ENCODE data around the gene SLAIN2.
"Not testable (repeated sequence)": the region's sequence is repeated elsewhere in the genome, so short reads cannot be mapped to it uniquely, and the experiment has no call there.

Gene SLAIN2

DNA sequence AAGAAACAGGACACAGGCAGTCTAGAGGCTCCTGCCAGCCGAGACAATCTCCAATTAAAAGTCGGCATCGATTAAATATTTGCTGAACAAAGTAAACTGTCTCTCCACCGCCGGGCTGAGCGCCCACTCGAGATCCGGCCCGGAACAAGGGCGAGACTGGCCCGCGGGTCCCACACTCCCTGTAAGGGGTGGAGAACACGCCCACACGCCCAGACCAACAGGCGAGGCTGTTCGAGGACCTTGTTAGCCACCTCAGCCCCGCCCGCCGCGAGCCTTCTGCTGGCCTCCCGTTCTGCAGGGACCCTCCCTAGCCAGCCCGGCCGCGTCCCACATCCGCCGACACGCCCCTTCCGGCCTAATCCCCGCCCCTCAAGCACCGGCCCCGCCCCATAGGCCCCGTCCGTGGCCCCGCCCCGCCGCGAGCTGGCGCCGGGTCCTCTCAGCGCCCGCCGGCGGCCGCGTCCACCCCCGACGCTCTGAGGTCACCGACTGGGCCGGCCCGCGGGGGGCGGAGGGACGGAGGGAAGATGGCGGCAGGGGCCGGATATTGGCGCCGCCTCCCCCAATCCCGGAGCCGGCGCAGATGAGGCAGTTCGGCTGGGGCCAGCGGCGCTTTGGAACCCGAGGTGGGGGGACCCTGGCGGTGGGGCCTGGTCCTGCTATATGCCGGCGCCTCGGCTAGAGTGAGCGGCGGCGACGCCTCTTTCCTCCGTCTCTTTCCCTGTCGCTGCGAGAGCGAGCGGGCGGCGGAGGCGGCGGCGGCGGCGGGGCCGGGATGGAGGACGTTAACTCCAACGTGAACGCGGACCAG is at the start of gene SLAIN2:
Gene SLAIN2, plus strand, starts transcription at position 565 of the 811 bp plus-strand sequence. Its CDS starts 211 bp downstream, at position 776.
- FAIRE-seq (peak; percentile 58), DNase-seq (ENCODE audit: insufficient read length, low spot score) (peak; percentile 69)
- peak; percentile 89 for TF ChIP-seq POLR2A (IDR thresholded peaks at IDR 0.05; ENCODE audit: low read depth, low read length)

DNA sequence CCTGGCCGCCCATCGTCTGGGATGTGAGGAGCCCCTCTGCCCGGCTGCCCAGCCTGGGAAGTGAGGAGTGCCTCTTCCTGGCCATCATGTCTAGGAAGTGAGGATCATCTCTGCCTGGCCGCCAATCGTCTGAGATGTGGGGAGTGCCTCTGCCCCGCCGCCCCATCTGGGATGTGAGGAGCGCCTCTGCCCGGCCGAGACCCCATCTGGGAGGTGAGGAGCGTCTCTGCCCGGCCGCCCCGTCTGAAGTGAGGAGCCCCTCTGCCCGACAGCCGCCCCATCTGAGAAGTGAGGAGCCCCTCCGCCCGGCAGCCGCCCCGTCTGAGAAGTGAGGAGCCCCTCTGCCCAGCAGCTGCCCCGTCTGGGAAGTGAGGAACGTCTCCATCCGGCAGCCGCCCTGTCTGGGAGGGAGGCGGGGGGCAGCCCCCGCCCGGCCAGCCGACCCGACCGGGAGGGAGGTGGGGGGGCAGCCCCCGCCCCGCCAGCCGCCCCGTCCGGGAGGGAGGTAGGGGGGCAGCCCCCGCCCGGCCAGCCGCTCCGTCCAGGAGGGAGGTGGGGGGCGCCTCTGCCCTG is 49.0 kb upstream of the SLAIN2 start:
- not testable (repeated sequence) for DNase-seq (ENCODE audit: insufficient read length, low spot score); FAIRE-seq

GRCh38 chr4:48295116-48295515 is 46.2 kb upstream of the SLAIN2 start:
- DNase-seq (ENCODE audit: insufficient read length, low spot score) (no peak), FAIRE-seq (no peak)
- TF ChIP-seq POLR2A (IDR thresholded peaks at IDR 0.05; ENCODE audit: low read depth, low read length): no peak

- FAIRE-seq: no peak
- DNase-seq (ENCODE audit: insufficient read length, low spot score): no peak
- TF ChIP-seq POLR2A (IDR thresholded peaks at IDR 0.05; ENCODE audit: low read depth, low read length): no peak
Measured at GRCh38 chr4:48296365-48296764, 45.0 kb upstream of the SLAIN2 start.

DNA sequence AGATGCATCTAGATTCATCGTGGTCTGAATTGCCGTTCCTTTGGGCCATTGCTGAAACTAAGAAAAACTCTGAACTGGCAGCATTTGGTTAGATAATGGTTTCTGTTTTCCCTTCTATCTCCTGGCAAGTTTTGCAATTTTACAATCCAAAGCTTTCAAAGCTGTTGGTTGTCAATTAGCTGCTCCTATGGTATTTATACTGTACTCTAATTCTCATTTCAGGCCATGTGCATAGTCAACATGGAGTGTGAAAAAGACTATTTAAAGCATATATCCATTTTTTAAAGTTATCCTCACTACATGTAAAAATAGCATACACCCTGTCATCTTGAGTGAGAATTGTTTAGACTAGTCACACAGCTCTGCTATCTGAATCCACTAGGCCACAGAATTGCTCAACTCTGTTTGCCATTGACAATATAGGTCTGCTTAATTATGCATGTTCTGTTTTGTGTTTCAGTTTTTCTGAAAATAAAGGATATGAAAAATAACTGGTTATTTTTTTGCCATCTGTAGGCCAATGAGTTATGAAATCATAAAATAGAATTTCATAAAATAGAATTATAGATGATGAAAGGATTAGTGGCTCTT is 44.0 kb upstream of the SLAIN2 start:
- no peak for TF ChIP-seq POLR2A (IDR thresholded peaks at IDR 0.05; ENCODE audit: low read depth, low read length)
- no peak for DNase-seq (ENCODE audit: insufficient read length, low spot score)
- FAIRE-seq: no peak

GRCh38 chr4:48299560-48299959 is 41.8 kb upstream of the SLAIN2 start:
- DNase-seq (ENCODE audit: insufficient read length, low spot score): no peak
- TF ChIP-seq POLR2A (IDR thresholded peaks at IDR 0.05; ENCODE audit: low read depth, low read length): no peak
- FAIRE-seq: no peak

DNA sequence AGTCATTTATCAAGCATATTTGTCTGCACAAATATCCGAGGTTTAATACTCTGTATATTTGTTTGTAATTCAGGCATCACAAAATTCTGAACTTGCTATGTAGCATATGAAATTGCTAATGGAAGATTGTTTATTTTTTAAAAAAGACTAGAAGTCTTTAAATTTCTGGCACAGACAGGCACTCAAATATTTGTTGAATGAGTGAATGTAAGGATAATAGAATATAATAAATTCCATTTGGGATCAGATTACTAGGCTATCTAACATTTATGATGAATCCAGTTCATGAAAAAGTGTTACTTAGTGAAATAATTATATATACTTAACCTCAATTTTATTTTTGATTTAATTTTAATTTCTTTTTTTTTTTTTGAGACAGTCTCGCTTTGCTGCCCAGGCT is 41.3 kb upstream of the SLAIN2 start:
- TF ChIP-seq POLR2A (IDR thresholded peaks at IDR 0.05; ENCODE audit: low read depth, low read length): no peak
- no peak for FAIRE-seq
- no peak for DNase-seq (ENCODE audit: insufficient read length, low spot score)

DNA sequence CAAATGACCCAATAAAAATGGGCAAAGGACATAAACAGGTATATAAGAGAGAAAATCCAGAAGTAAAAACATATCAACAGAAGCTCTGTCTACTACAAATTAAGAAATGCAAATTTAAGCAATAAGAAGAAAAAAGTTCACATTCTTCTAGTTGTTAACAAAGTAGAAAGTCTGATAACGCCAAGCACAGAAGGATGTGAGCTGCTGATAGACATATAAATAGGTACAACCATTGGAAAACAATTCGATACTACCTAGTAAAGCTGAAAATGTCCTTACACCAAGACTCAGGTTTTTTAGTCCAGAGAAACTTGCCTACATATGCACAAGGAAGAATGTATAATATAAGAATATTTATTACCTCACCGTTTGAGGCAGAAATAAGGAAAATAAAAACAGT is 35.8 kb upstream of the SLAIN2 start:
- no peak for FAIRE-seq

GRCh38 chr4:48307528-48307927 is 33.8 kb upstream of the SLAIN2 start:
- no peak for FAIRE-seq
- no peak for DNase-seq (ENCODE audit: insufficient read length, low spot score)
- no peak for TF ChIP-seq POLR2A (IDR thresholded peaks at IDR 0.05; ENCODE audit: low read depth, low read length)

More for the DNA sequence above, 35.8 kb upstream of the SLAIN2 start:
- DNase-seq (ENCODE audit: insufficient read length, low spot score): no peak
- no peak for TF ChIP-seq POLR2A (IDR thresholded peaks at IDR 0.05; ENCODE audit: low read depth, low read length)

GRCh38 chr4:48308901-48309300 is 32.4 kb upstream of the SLAIN2 start:
- DNase-seq (ENCODE audit: insufficient read length, low spot score) (no peak), FAIRE-seq (no peak)
- no peak for TF ChIP-seq POLR2A (IDR thresholded peaks at IDR 0.05; ENCODE audit: low read depth, low read length)

DNA sequence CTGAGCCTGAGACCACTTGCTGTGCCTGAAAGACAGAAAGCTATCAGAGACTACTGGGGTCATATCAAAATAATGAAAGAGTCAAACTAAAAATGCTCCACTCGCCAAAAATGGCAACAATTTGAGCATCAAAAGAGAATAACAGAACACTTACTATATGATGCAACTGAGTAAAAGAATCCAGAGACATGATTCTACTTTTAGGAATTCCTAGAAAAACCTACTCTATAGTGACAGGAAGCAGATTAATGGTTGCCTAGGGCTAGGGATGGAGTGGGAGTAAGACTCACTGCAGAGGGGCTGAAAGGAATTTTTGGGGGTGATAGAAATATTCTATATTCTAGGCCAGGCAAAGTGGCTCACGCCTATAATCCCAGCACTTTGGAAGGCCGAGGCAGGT is 29.4 kb upstream of the SLAIN2 start:
- no peak for DNase-seq (ENCODE audit: insufficient read length, low spot score)
- no peak for TF ChIP-seq POLR2A (IDR thresholded peaks at IDR 0.05; ENCODE audit: low read depth, low read length)
- FAIRE-seq: no peak

DNA sequence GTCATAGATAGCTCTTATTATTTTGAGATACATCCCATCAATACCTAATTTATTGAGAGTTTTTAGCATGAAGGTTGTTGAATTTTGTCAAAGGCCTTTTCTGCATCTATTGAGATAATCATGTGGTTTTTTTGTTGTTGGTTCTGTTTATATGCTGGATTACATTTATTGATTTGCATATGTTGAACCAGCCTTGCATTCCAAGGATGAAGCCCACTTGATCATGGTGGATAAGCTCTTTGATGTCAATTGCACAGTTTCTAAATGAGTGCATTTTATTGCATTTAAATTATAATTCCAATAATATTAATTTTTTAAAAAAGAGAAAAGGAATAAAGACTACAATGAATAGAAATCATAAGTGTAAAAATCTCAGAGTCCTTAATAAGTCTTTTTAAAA is 26.6 kb upstream of the SLAIN2 start:
- not testable (repeated sequence) for FAIRE-seq; DNase-seq (ENCODE audit: insufficient read length, low spot score)

DNA sequence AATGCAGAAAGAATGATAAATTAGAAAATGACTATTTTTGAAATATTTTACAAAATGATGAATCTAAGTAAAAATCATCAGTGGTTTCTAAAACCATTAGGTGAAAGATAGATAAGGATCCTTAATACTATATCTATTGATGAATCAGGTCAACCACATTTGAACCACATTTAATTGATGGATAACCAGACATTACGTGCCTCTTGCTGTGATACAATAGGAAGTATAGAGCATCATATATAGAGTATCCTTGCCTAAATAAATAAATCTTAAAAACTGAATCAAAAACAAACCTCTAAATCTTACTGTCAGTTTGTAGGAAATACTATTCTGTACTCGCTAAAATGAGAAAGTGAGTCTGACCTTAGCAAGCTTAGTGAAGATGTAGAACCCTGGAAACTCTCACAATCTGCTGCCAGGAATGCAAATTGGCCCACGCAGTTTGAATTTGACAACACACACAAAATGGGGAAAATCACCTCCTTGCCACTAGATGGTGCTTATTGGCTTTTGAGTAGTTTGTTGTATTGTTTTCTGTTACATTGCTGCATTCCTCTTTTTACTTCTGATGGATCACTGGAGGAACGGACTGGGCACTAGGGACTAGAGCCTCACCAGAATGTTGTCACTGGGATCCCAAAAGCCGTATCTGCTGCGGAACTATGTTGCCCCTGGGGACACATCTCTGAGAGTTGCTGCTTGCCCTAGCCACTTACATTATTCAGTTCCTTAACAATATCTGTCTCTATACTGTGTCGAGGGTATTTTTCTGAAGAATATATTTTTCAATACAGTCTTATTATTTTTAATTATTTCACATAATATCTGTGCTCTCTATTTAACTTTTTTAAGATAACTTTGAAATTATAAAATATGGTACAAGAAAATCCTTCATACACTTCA is 25.4 kb upstream of the SLAIN2 start:
- no peak for TF ChIP-seq POLR2A (IDR thresholded peaks at IDR 0.05; ENCODE audit: low read depth, low read length)
- FAIRE-seq (peak; percentile 92), DNase-seq (ENCODE audit: insufficient read length, low spot score) (no peak)

- FAIRE-seq (no peak), DNase-seq (ENCODE audit: insufficient read length, low spot score) (no peak)
- no peak for TF ChIP-seq POLR2A (IDR thresholded peaks at IDR 0.05; ENCODE audit: low read depth, low read length)
Measured at GRCh38 chr4:48321312-48321711, 20.0 kb upstream of the SLAIN2 start.
